IPS DF 6.9 (cell line): ENCODE measurements around the gene PABPN1L.
"Not testable (repeated sequence)": the region's sequence is repeated elsewhere in the genome, so short reads cannot be mapped to it uniquely, and the experiment has no call there.

Experiments
- DNase-seq: peaks from one replicate; pipeline ENCODE4 v3.0.0-alpha.2; 2013; ENCODE audit warnings: low read depth, low spot score
- H3K27ac ChIP-seq: one replicate; pipeline ENCODE4 v1.5.1; 2013; ENCODE audit warnings: low read length, control low read depth
- H3K27me3 ChIP-seq: 2 replicates; pipeline ENCODE4 v1.6.1; 2013; ENCODE audit warnings: mild to moderate bottlenecking, low read length; ENCODE audit not compliant: control insufficient read depth, insufficient read depth
- H3K36me3 ChIP-seq: 2 replicates; pipeline ENCODE4 v1.6.1; 2013; ENCODE audit warnings: low read length; ENCODE audit not compliant: control insufficient read depth, insufficient read depth
- H3K4me1 ChIP-seq: 2 replicates; pipeline ENCODE4 v1.6.1; 2013; ENCODE audit warnings: low read length; ENCODE audit not compliant: control insufficient read depth, insufficient read depth
- H3K4me3 ChIP-seq: 2 replicates; pipeline ENCODE4 v1.5.1; 2013; ENCODE audit warnings: mild to moderate bottlenecking, low read length
- H3K9me3 ChIP-seq: 2 replicates; pipeline ENCODE4 v1.6.1; 2013; ENCODE audit warnings: low read length, inconsistent platforms; ENCODE audit not compliant: control insufficient read depth, insufficient read depth
- WGBS: extraction: QIAGEN DNeasy Blood & Tissue Kit; methylation state at CpG from one replicate; pipeline ENCODE4 v1.1.7; 2013; ENCODE audit warnings: mixed read lengths, missing lambda C conversion rate; ENCODE audit not compliant: insufficient read length, insufficient coverage; 5-methylcytosine and 5-hydroxymethylcytosine counted together

The PABPN1L gene

DNA sequence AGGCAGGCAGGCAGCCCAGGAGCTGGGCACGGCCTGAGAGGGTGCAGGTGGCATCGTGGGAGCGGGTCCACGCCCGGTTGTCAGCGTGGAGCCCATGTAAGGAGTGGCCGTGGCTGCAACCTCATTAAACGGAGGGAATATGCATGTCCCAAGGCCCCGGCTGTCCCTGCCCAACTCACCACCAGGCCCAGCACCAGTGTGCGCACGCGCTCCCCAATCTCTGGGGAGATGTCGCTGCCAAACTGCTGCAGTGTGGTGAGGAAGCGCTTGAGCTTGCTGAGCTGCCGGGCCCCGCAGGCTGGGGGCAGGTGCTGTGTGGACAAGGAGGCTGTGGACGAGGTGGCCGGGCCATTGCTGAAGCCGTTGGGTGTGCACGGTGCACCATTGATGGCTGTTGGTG lies 25.6 kb upstream of the PABPN1L start:
- H3K4me1 ChIP-seq = peaks cover 1% of the 10 kb centered on the region; the same call in 1 of the 2 replicates
- no peaks in the 10 kb centered on the region; the same call in 1 of the 2 replicates for H3K36me3 ChIP-seq

DNA sequence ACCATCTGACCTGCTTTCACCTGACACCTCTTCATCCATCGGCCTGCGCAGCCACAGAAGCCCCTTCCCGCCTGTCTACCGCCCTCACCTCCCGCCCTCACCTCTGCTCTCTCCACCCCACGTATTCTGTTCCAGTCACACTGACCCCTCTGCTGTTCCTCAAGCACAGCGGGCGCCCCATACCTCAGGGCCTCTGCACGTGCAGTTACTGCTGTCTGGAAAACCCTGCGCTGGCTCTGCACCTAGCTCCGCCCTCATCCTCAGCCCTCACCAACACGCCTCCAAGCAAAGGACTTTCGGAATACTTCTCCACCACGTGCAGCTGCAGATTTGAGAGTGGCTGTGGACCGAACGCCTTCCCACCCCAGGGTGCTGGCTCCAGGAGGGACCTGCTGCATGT lies 24.6 kb upstream of the PABPN1L start:
- no CpG with 5 or more reads among the region's 16 CpGs for WGBS
- no peak for DNase-seq
- H3K27me3 ChIP-seq = no peaks in the 10 kb centered on the region
- H3K4me3 ChIP-seq = no peak overlapping the region
- H3K4me1 ChIP-seq = peaks cover 1% of the 10 kb centered on the region; the same call in 1 of the 2 replicates
- H3K36me3 ChIP-seq = no peaks in the 10 kb centered on the region; the same call in 1 of the 2 replicates
- no peak overlapping the region for H3K27ac ChIP-seq
- H3K9me3 ChIP-seq = no peaks in the 10 kb centered on the region

More for the DNA sequence above, 25.6 kb upstream of the PABPN1L start:
- Histone ChIP-seq H3K27ac (no peak overlapping the region), H3K9me3 (no peaks in the 10 kb centered on the region), H3K27me3 (no peaks in the 10 kb centered on the region), H3K4me3 (no peak overlapping the region)
- DNase-seq = no peak
- WGBS = no CpG with 5 or more reads among the region's 20 CpGs

DNA sequence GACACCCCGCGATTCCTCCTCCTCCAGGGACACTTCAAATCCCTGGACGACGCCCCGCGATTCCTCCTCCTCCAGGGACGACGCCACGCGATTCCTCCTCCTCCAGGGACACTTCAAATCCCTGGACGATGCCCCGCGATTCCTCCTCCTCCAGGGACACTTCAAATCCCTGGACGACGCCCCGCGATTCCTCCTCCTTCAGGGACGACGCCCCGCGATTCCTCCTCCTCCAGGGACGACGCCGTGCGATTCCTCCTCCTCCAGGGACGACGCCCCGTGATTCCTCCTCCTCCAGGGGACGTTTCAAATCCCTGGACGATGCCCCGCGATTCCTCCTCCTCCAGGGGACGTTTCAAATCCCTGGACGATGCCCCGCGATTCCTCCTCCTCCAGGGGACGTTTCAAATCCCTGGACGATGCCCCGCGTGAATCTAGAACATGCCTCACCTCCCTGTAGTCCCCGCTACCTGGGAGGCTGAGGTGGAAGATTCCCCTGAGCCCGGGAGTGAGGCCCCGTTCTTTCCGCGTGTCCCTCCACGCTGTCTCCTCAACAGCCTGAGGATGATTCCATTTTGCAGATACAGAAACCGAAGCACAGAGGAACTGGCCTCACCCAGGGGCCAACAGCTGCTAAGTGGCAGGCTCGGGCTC lies 23.4 kb upstream of the PABPN1L start:
- H3K9me3 ChIP-seq, DNase-seq, H3K27ac ChIP-seq, H3K4me3 ChIP-seq, H3K4me1 ChIP-seq, H3K36me3 ChIP-seq, H3K27me3 ChIP-seq: not testable (repeated sequence)
- no CpG with 5 or more reads among the region's 48 CpGs for WGBS

DNA sequence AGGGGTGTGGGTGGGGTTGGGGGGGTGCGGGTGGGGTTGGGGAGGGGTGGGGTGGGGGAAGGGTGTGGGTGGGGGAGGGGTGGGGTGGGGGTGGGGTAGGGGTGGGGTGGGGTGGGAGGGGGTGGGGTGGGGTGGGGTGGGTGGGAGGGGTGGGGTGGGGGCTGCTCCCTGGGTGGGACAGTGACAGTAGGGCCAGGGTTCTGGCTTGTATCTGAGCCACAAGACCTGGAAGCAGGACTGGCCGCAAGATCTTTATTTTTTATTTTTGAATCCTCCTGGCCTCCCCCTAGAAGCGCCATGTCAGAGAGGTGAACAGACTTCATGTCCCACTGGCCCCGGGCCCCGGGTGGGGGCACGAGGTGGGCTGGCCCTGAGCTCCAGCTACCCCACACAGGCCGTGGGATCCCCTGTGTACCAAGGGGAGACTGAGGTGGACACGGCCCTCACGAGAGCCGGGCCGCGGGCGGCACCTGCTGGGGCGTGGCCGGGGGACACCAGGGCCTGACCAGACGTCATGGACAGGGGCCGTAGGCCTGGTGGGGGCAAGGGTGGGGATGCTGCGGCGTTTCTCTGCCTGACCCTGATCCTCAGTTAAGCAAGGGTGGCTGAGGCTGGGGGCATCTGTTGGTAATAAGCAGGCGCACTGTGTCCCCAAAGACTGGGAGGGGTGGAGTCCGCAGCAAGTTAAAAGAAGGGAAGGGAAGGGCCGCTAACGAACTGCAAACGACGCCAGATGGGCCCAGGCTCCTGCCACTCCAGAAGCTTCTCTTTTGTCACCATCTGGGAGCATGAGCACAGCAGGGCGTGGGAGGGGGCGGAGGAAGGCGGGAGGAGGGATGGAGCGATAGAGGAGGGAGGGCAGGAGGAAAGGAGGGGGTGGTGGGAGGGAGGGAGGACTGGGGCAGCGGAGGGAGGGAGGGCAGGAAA lies 22.3 kb upstream of the PABPN1L start:
- Histone ChIP-seq H3K4me3 (no peak overlapping the region), H3K27ac (no peak overlapping the region), H3K9me3 (no peaks in the 10 kb centered on the region), H3K36me3 (no peaks in the 10 kb centered on the region; the same call in 1 of the 2 replicates), H3K4me1 (peaks cover 1% of the 10 kb centered on the region; the same call in 1 of the 2 replicates), H3K27me3 (no peaks in the 10 kb centered on the region)
- DNase-seq = no peak
- WGBS = no CpG with 5 or more reads among the region's 30 CpGs

DNA sequence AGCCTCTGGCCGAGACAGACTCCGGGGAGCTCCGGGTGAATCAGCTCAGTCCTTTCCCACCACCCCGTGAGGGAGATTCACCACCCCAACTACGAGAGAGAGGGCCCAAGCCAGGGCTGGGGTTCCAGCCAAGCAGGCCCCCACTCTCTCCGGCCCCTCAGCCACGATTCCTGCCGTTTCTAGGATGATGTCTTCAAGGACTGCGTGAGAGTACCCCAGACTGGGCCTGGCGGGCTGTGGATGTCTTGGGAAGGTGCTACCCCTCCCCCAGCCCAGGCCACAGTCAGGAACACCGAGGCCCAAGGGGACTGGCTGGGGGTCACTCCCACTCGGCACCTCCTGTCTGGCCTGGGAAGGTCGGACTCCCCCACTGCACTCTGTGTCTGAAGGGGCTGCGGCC lies 21.6 kb upstream of the PABPN1L start:
- Histone ChIP-seq H3K36me3 (no peaks in the 10 kb centered on the region; the same call in 1 of the 2 replicates), H3K27ac (no peak overlapping the region), H3K4me3 (no peak overlapping the region), H3K4me1 (peaks cover 1% of the 10 kb centered on the region; the same call in 1 of the 2 replicates), H3K27me3 (no peaks in the 10 kb centered on the region), H3K9me3 (no peaks in the 10 kb centered on the region)
- no peak for DNase-seq
- WGBS = no CpG with 5 or more reads among the region's 14 CpGs

DNA sequence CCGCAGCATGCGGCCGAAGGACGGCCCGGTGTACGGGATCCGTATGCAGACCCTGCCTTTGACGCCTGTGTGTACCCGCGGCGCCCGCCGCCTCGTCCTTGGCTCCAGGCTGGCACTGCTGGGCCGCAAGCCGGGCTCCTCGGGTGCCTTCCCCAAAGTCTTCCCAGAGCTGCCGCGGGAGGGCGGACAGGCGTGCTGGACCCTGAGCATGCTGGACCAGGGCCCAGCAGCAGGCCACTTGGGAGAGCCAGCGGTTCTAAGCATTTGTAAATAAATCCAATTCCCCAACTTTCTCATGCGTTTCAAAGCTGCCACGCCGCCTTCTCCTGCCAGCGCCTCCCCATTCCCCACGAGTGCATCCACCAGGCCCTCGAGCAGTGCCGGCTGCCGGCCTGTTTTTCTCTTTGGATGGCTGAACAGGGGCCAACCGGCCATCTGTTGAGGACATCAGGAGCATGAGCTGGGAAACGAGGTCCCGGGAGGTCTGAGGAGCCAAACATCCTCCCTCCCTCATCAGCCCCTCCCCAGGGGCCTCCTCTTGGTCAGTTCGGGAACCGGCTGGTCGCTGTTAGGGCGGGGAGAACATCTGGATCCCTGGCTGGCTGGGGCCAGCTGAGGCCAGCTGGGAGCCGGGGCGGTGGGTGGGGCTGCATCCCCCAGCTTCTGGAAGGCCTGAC lies 20.5 kb upstream of the PABPN1L start:
- no peak for DNase-seq
- Histone ChIP-seq H3K27ac (no peak overlapping the region), H3K36me3 (no peaks in the 10 kb centered on the region; the same call in 1 of the 2 replicates), H3K4me1 (peaks cover 1% of the 10 kb centered on the region; the same call in 1 of the 2 replicates), H3K27me3 (no peaks in the 10 kb centered on the region), H3K4me3 (no peak overlapping the region), H3K9me3 (no peaks in the 10 kb centered on the region)
- WGBS = no CpG with 5 or more reads among the region's 39 CpGs

DNA sequence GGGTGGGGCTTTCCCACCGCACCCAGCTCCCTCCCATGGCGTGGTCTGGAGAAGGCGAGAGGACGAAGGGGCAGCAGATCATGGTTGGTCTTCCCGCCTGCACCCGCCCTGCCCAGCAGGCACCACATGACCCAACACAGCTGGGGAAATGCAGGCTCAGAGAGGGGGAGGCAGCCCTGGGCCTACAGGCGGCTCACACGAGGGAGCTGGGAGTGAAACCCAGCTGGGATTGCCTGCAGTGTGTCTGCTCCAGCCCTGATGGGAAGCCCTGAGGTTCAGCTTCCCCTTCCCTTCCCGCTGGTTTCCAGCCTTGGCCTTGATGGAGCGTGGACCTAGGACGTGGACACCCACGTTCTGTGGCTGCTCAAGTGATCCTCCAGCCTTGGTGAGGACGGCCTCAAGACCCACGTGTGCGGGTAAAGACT lies 20.0 kb upstream of the PABPN1L start:
- no peaks in the 10 kb centered on the region for H3K9me3 ChIP-seq
- H3K4me1 ChIP-seq = peaks cover 1% of the 10 kb centered on the region; the same call in 1 of the 2 replicates
- no peaks in the 10 kb centered on the region for H3K27me3 ChIP-seq
- no peak for DNase-seq
- H3K36me3 ChIP-seq = no peaks in the 10 kb centered on the region; the same call in 1 of the 2 replicates
- no peak overlapping the region for H3K27ac ChIP-seq
- H3K4me3 ChIP-seq = no peak overlapping the region
- WGBS = no CpG with 5 or more reads among the region's 15 CpGs

DNA sequence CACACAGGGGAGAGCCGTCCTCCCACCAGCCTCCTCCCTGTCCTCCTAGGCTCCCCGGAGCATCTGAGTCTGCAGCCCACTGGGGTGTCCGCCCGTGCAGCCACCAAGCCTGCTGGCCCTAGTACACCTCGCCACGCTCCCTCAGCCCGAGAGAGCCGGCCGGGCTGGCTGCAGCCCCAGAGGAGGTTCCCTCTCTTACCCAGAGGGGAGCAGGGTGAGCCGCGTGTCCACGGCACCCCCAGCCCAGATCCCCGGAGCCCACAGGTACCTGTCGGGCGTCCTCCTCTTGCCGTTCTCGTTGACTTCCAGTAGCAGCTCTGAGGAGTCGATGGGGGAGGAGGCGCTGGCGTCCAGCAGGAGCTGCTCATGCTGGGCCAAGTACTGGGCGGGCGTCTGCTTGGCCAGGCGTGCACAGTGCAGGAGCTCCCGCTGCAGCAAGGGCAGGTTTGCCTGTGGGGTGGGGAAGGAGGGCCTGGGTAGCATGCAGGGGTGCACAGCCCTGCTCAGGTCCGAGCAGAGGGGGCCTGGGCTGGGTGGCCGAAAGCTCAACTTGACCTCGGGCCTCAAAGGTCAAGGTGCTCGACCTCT lies 19.3 kb upstream of the PABPN1L start:
- no peak overlapping the region for H3K27ac ChIP-seq
- H3K4me3 ChIP-seq = no peak overlapping the region
- WGBS = no CpG with 5 or more reads among the region's 28 CpGs
- no peaks in the 10 kb centered on the region; the same call in 1 of the 2 replicates for H3K36me3 ChIP-seq
- DNase-seq = no peak
- peaks cover 1% of the 10 kb centered on the region; the same call in 1 of the 2 replicates for H3K4me1 ChIP-seq
- no peaks in the 10 kb centered on the region for H3K9me3 ChIP-seq
- H3K27me3 ChIP-seq = no peaks in the 10 kb centered on the region

DNA sequence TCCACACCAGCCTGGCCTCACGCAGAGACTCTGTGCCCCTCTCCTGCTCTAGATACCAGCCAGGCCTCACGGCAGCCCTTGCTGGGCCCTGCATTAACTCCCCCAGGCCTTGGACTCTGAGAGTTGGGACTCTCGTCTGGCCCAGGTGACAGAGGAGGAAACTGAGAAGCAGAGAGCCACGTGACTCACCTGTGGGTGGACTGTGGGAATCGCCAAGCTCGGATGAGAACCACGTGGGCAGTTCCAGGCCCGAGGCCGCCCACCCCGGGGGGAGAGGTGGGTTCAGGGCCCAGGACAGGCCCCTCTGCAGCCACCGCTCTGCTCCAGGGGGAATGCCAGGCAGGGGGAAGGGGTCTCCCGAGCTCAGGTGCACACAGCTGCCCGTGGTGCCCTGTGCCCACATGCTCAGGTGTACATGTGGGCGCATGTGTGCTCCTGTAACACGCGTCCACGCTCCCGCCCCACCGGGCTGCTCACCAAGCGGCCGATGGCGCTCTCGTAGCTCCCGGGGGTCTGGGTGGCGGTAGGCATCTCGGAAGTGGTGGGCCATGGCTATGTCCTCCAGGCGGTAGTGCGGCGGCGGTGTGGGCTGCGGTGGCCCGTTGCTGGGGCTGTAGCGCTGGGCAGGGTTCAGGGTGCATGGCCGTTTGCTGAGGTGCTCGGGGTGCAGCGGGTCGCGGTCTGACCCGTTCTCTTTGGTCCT lies 18.3 kb upstream of the PABPN1L start:
- Histone ChIP-seq H3K4me3 (no peak overlapping the region), H3K27me3 (no peaks in the 10 kb centered on the region), H3K36me3 (no peaks in the 10 kb centered on the region), H3K27ac (no peak overlapping the region), H3K9me3 (no peaks in the 10 kb centered on the region), H3K4me1 (peaks cover 3% of the 10 kb centered on the region; the same call in 1 of the 2 replicates)
- DNase-seq = no peak
- WGBS = no CpG with 5 or more reads among the region's 39 CpGs
